ENCODE results near the gene ATG9A.

- no peak for TF ChIP-seq CTCF (IDR thresholded peaks at IDR 0.05; ENCODE audit: insufficient read depth, low read length, poor library complexity, severe bottlenecking)
- no peak for TF ChIP-seq EZH2phosphoT487 (conservative IDR thresholded peaks at IDR 0.05; ENCODE audit: low read length)
These were observed 45.3 kb downstream of the ATG9A start for GRCh38 chr2:219184121-219184520.

Measured in SU-DHL-6 (cell line).